Measurements from ENCODE around the gene TMED4. TPM values are rescaled to one million over a fixed set of nuclear protein-coding genes. Genes with fewer than 3 reads are reported as not detected.

The TMED4 gene
- polyA plus RNA-seq, 1 of the 3 experiments (the other 2 are of a cell fraction), result 145 TPM

DNA sequence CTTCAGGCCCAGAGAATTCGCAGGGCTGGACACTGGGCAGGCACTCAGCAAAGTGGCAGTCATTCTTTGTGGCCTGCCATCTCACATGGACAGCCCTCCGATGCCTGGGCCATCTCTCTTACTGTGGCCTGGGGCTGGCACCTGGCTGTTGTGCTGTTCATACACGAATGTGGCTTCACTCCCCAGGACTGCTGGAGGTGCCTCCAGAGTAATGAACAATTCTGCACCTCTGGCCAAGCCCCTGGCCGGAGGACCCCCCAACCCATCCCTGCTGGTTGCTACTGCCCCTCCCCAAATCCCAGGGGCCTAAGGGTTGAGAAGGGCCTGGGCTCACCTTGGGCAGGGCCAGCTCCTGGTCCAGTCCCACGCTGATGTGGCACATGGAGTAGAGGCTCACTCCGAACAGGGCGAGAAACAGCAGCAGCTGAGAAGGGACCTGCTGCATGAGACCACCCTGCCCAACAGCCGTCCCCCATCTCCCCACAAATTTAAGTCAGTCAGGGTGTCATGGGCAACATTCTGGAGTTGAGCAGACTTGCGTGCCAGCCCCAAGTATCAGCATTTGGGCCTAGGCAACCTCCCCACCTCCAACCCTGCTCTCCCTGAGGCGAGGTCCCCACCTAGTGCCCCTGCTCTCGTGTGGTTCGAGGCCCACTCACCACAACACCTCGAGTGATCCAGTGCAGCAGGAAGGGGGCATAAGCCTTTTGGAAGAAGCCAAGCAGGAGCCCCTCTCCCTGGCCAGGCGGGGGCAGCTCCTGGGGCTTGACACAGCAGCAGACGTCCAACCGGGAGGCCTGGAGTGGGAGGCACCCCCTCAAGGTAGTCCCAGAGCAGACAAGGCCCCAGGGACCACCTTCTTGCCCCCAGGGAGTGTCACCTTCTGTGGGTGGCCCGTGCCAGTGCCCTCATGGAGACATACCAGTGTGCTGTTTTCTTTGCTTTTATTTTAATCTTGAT lies 50.3 kb downstream of the TMED4 start:
- ChIA-PET CTCF (interaction anchor here (2.4 kb wide), 1 partner anchor 33 kb away, joined by 10 read pairs; no protein-coding TSS in a partner anchor), POLR2A (no interaction called here)
- H3K4me2 ChIP-seq, result no peak overlapping the region
- H3K36me3 ChIP-seq (replicated peaks in 1 of 2; ENCODE audit: control insufficient read depth in 1 of 2, insufficient read depth in 2 of 2, low read length in 1 of 2), result no peaks in the 10 kb centered on the region
- H3K9me2 ChIP-seq, result no peaks in the 10 kb centered on the region
- no peaks in the 10 kb centered on the region for H3K4me1 ChIP-seq (ENCODE audit: control insufficient read depth in 1 of 2, insufficient read depth in 2 of 2, low read depth in 1 of 2, low read length in 1 of 2)
- H3K9me3 ChIP-seq, result no peaks in the 10 kb centered on the region
- H4K20me1 ChIP-seq (ENCODE audit: insufficient read depth), result no peaks in the 10 kb centered on the region
- no peak overlapping the region for H3K4me3 ChIP-seq (ENCODE audit: low read depth in 2 of 2, low read length in 1 of 2)
- H3F3A ChIP-seq (replicated peaks; ENCODE audit: insufficient read depth), result no peaks in the 10 kb centered on the region
- TF ChIP-seq GATA2 (CRISPR knock-in tag; IDR thresholded peaks at IDR 0.05), result no peak
- no peak for TF ChIP-seq FOXJ3 (CRISPR knock-in tag; IDR thresholded peaks at IDR 0.05)
- no peak overlapping the region for H2AFZ ChIP-seq (ENCODE audit: low read depth)
- DNase-seq, result no peak
- 63% methylated on average over 13 of the region's 17 CpGs for WGBS (ENCODE audit: low lambda C conversion rate)
- no peaks in the 10 kb centered on the region for H3K79me2 ChIP-seq (ENCODE audit: insufficient read depth)
- H3K27me3 ChIP-seq (ENCODE audit: insufficient read depth), result no peaks in the 10 kb centered on the region
- H3K27ac ChIP-seq (ENCODE audit: low read depth in 2 of 2, low read length in 1 of 2), result no peak overlapping the region
- H3K9ac ChIP-seq, result no peak overlapping the region

DNA sequence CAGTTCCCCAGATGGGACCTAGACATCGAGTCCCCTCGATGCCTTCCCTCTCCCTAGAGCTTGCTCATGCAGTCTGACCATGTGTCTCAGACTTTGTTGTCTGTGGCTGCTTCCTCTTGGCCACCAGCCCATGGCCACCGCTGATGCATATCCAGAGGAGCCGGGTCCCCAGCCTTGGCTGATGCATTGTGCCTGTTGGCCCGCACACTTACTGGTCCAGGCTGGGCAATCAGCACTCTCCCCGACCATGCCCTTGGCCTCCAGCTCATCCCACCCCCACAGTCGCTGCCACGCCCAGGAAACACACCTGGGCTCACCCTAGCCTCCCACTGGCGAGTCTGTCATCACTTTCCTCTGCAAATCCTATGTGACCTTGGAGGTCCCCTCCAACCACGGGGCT lies 51.0 kb downstream of the TMED4 start:
- no peak overlapping the region for H3K27ac ChIP-seq (ENCODE audit: low read depth in 2 of 2, low read length in 1 of 2)
- ChIA-PET CTCF (interaction anchor here (2.4 kb wide), 1 partner anchor 34 kb away, joined by 10 read pairs; no protein-coding TSS in a partner anchor), POLR2A (no interaction called here)
- H3K9me2 ChIP-seq, result no peaks in the 10 kb centered on the region
- H3K4me1 ChIP-seq (ENCODE audit: control insufficient read depth in 1 of 2, insufficient read depth in 2 of 2, low read depth in 1 of 2, low read length in 1 of 2), result no peaks in the 10 kb centered on the region
- no peaks in the 10 kb centered on the region for H3K9me3 ChIP-seq
- WGBS (ENCODE audit: low lambda C conversion rate), result 60% methylated on average over 10 of the region's 10 CpGs
- H3K4me3 ChIP-seq (ENCODE audit: low read depth in 2 of 2, low read length in 1 of 2), result no peak overlapping the region
- no peaks in the 10 kb centered on the region for H3K36me3 ChIP-seq (replicated peaks in 1 of 2; ENCODE audit: control insufficient read depth in 1 of 2, insufficient read depth in 2 of 2, low read length in 1 of 2)
- H3K4me2 ChIP-seq, result no peak overlapping the region
- no peak for TF ChIP-seq RFX5 (IDR thresholded peaks at IDR 0.05; ENCODE audit: low read length)
- no peak for TF ChIP-seq GATA2 (CRISPR knock-in tag; IDR thresholded peaks at IDR 0.05)
- TF ChIP-seq NRF1 (IDR thresholded peaks at IDR 0.05; ENCODE audit: low read depth, low read length), result no peak
- no peak for TF ChIP-seq FOSL2 (IDR thresholded peaks at IDR 0.05; ENCODE audit: borderline replicate concordance, low read depth)
- TF ChIP-seq, protein P1, sequence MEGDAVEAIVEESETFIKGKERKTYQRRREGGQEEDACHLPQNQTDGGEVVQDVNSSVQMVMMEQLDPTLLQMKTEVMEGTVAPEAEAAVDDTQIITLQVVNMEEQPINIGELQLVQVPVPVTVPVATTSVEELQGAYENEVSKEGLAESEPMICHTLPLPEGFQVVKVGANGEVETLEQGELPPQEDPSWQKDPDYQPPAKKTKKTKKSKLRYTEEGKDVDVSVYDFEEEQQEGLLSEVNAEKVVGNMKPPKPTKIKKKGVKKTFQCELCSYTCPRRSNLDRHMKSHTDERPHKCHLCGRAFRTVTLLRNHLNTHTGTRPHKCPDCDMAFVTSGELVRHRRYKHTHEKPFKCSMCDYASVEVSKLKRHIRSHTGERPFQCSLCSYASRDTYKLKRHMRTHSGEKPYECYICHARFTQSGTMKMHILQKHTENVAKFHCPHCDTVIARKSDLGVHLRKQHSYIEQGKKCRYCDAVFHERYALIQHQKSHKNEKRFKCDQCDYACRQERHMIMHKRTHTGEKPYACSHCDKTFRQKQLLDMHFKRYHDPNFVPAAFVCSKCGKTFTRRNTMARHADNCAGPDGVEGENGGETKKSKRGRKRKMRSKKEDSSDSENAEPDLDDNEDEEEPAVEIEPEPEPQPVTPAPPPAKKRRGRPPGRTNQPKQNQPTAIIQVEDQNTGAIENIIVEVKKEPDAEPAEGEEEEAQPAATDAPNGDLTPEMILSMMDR (IDR thresholded peaks at IDR 0.05), result no peak
- TF ChIP-seq TAF1 (IDR thresholded peaks at IDR 0.05; ENCODE audit: borderline replicate concordance, low read depth, low read length), result no peak
- TF ChIP-seq FOXJ3 (CRISPR knock-in tag; IDR thresholded peaks at IDR 0.05), result no peak
- no peak for TF ChIP-seq CHD2 (IDR thresholded peaks at IDR 0.05; ENCODE audit: low read length, partially characterized antibody)
- H3K9ac ChIP-seq, result no peak overlapping the region
- no peaks in the 10 kb centered on the region for H3K79me2 ChIP-seq (ENCODE audit: insufficient read depth)
- H3K27me3 ChIP-seq (ENCODE audit: insufficient read depth), result no peaks in the 10 kb centered on the region
- no peaks in the 10 kb centered on the region for H4K20me1 ChIP-seq (ENCODE audit: insufficient read depth)
- H2AFZ ChIP-seq (ENCODE audit: low read depth), result no peak overlapping the region
- DNase-seq, result no peak
- H3F3A ChIP-seq (replicated peaks; ENCODE audit: insufficient read depth), result no peaks in the 10 kb centered on the region

Other genes with a start within 250 kb of the TMED4 start
- gene NUDCD3, start 91.6 kb downstream of the TMED4 start, polyA plus RNA-seq (2012; rRNA removed), result 66.0 and 83.1 TPM in 2 replicates
- 0.03 TPM in 1 of 2 replicates, not detected in the other for gene NPC1L1, start 40.9 kb downstream of the TMED4 start, polyA plus RNA-seq (2012; rRNA removed)
- 97.1 and 126 TPM in 2 replicates for gene DDX56, start 8.3 kb downstream of the TMED4 start, polyA plus RNA-seq (2012; rRNA removed)
- 58.2 and 69.4 TPM in 2 replicates for gene OGDH, start 24.4 kb upstream of the TMED4 start, polyA plus RNA-seq (2012; rRNA removed)
- 17.8 and 18.1 TPM in 2 replicates for gene ZMIZ2, start 166.6 kb upstream of the TMED4 start, polyA plus RNA-seq (2012; rRNA removed)
- 6,239 and 6,267 TPM in 2 replicates for gene PPIA, start 214.4 kb upstream of the TMED4 start, polyA plus RNA-seq (2012; rRNA removed)

All from SK-N-SH (cell line).